ENCODE results near the gene SV2C. TPM values are rescaled to one million over a fixed set of nuclear protein-coding genes. Genes with fewer than 3 reads are reported as not detected.

Gene SV2C
- total RNA-seq, 2 donors from 2014 or later, result not detected

DNA sequence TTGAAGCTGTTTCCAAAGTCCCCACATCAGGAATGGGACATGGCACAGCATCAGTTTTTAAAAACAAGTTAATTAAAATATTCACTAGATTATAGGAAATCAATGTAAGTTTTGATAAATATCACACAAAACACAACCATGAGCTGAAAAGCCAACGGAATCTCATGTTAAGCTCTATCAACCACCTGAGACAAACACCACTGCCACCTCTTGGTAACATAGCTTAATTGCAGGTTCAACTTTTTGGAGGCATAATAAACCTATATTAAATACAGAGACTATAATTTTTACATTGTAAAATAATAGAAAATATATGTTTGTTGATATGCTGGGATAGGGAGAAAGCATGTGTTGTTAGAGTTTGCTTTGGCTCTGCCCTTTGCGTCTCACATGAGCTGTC, 126.1 kb downstream of the SV2C start:
- Histone ChIP-seq H3K4me3 (ENCODE audit: low read length) (no peak overlapping the region), H3K9ac (ENCODE audit: extremely low read depth, low read length, poor library complexity, severe bottlenecking) (no peak overlapping the region), H3K36me3 (ENCODE audit: control insufficient read depth, insufficient read depth, low read length) (no peaks in the 10 kb centered on the region), H3K27me3 (ENCODE audit: control insufficient read depth, insufficient read depth, low read length, poor library complexity, severe bottlenecking) (no peaks in the 10 kb centered on the region), H3K27ac (ENCODE audit: low read depth, low read length) (no peak overlapping the region), H3K9me3 (ENCODE audit: control insufficient read depth, low read length) (peaks cover 8% of the 10 kb centered on the region), H3K4me1 (ENCODE audit: control insufficient read depth, insufficient read depth, low read length) (no peaks in the 10 kb centered on the region)
- H3K27me3 Mint-ChIP-seq (ENCODE audit: insufficient read depth), result peaks cover 4% of the 10 kb centered on the region
- peaks cover 7% of the 10 kb centered on the region for H3K4me1 Mint-ChIP-seq
- DNase-seq, result no peak
- WGBS, 2 experiments (ENCODE audit: insufficient coverage in 1 of 2, insufficient read length in 1 of 2), result 91 to 100% methylated on average over 1 to 2 of the region's 2 CpGs
- H3K4me3 Mint-ChIP-seq, result no peak overlapping the region
- H3K9me3 Mint-ChIP-seq, result peaks cover 11% of the 10 kb centered on the region
- H3K27ac Mint-ChIP-seq, result no peak overlapping the region
- TF ChIP-seq, protein P1, sequence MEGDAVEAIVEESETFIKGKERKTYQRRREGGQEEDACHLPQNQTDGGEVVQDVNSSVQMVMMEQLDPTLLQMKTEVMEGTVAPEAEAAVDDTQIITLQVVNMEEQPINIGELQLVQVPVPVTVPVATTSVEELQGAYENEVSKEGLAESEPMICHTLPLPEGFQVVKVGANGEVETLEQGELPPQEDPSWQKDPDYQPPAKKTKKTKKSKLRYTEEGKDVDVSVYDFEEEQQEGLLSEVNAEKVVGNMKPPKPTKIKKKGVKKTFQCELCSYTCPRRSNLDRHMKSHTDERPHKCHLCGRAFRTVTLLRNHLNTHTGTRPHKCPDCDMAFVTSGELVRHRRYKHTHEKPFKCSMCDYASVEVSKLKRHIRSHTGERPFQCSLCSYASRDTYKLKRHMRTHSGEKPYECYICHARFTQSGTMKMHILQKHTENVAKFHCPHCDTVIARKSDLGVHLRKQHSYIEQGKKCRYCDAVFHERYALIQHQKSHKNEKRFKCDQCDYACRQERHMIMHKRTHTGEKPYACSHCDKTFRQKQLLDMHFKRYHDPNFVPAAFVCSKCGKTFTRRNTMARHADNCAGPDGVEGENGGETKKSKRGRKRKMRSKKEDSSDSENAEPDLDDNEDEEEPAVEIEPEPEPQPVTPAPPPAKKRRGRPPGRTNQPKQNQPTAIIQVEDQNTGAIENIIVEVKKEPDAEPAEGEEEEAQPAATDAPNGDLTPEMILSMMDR (conservative IDR thresholded peaks at IDR 0.05), result peak; percentile 79
- H3K36me3 Mint-ChIP-seq (ENCODE audit: low read depth), result no peaks in the 10 kb centered on the region

DNA sequence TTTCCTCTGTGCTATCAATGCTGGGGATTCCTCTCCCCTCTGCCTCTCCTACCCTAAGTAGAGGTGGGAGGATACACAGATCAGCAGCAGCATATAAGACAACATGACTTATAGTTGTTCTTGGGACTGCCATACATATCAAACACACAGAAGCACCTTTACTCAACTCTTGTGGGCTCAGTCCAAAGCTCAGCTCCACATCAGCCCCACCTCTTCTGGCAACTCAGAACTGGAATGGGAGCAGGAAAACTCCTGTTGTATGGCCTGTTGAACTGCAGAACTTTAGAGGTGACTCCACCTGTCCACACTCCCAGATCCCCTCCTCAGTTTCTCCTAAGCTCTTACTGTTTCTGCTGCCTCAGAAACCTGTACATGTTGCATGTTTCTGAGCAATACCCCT, 127.8 kb downstream of the SV2C start:
- peaks cover 8% of the 10 kb centered on the region for H3K9me3 ChIP-seq (ENCODE audit: control insufficient read depth, low read length)
- no peaks in the 10 kb centered on the region for H3K4me1 Mint-ChIP-seq
- H3K36me3 ChIP-seq (ENCODE audit: control insufficient read depth, insufficient read depth, low read length), result no peaks in the 10 kb centered on the region
- TF ChIP-seq, protein P1 (conservative IDR thresholded peaks at IDR 0.05), result no peak
- no peak overlapping the region for H3K4me3 Mint-ChIP-seq
- H3K4me1 ChIP-seq (ENCODE audit: control insufficient read depth, insufficient read depth, low read length), result no peaks in the 10 kb centered on the region
- H3K27me3 Mint-ChIP-seq (ENCODE audit: insufficient read depth), result peaks cover 4% of the 10 kb centered on the region
- no peak overlapping the region for H3K27ac Mint-ChIP-seq
- H3K9ac ChIP-seq (ENCODE audit: extremely low read depth, low read length, poor library complexity, severe bottlenecking), result no peak overlapping the region
- no peak overlapping the region for H3K27ac ChIP-seq (ENCODE audit: low read depth, low read length)
- no peaks in the 10 kb centered on the region for H3K36me3 Mint-ChIP-seq (ENCODE audit: low read depth)
- no peak for DNase-seq
- no peaks in the 10 kb centered on the region for H3K27me3 ChIP-seq (ENCODE audit: control insufficient read depth, insufficient read depth, low read length, poor library complexity, severe bottlenecking)
- H3K9me3 Mint-ChIP-seq, result peaks cover 11% of the 10 kb centered on the region
- H3K4me3 ChIP-seq (ENCODE audit: low read length), result no peak overlapping the region

DNA sequence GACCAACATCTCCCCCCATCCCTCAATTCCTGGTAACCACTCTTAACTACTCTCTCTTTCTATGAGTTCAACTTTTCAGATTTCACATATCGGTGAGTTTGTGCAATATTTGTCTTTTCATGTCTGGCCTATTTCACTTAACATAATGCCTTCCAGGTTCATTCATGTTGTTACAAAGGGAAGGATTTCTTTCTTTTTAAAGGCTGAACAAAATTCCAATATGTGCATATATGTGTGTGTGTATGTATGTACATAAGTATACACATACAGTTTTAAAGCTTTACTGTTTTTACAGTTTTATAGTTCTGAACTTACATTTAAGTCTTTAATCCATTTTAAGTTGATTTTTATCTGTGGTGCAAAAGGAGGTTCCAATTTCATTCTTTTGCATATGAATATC, 130.7 kb downstream of the SV2C start:
- 91% methylated on average over 1 of the region's 1 CpG; no CpG with 5 or more reads in 1 of the 2 experiments for WGBS, 2 experiments (ENCODE audit: insufficient coverage in 1 of 2, insufficient read length in 1 of 2)
- H3K36me3 ChIP-seq (ENCODE audit: control insufficient read depth, insufficient read depth, low read length), result no peaks in the 10 kb centered on the region
- Mint-ChIP-seq H3K9me3 (peaks cover 11% of the 10 kb centered on the region), H3K4me1 (no peaks in the 10 kb centered on the region), H3K27me3 (ENCODE audit: insufficient read depth) (peaks cover 4% of the 10 kb centered on the region), H3K36me3 (ENCODE audit: low read depth) (no peaks in the 10 kb centered on the region), H3K27ac (no peak overlapping the region), H3K4me3 (no peak overlapping the region)
- H3K27me3 ChIP-seq (ENCODE audit: control insufficient read depth, insufficient read depth, low read length, poor library complexity, severe bottlenecking), result no peaks in the 10 kb centered on the region
- H3K9ac ChIP-seq (ENCODE audit: extremely low read depth, low read length, poor library complexity, severe bottlenecking), result no peak overlapping the region
- TF ChIP-seq, protein P1 (conservative IDR thresholded peaks at IDR 0.05), result no peak
- peaks cover 8% of the 10 kb centered on the region for H3K9me3 ChIP-seq (ENCODE audit: control insufficient read depth, low read length)
- no peak overlapping the region for H3K27ac ChIP-seq (ENCODE audit: low read depth, low read length)
- H3K4me3 ChIP-seq (ENCODE audit: low read length), result no peak overlapping the region
- DNase-seq, result no peak
- H3K4me1 ChIP-seq (ENCODE audit: control insufficient read depth, insufficient read depth, low read length), result no peaks in the 10 kb centered on the region

All from endodermal cell (in vitro differentiated cells).